ENCODE measurements around the gene IGFBP5. TPM values are rescaled to one million over a fixed set of nuclear protein-coding genes. Genes with fewer than 3 reads are reported as not detected.

IGFBP5 gene
- total RNA-seq, 3 donors from 2014 or later: 36.4 to 628 (median 95.9) TPM

- no peak for TF ChIP-seq CTCF (IDR thresholded peaks at IDR 0.05)
- Histone ChIP-seq H3K36me3 (ENCODE audit: low read depth) (no peaks in the 10 kb centered on the region), H3K4me1 (ENCODE audit: low read depth) (no peaks in the 10 kb centered on the region), H3K9me3 (no peaks in the 10 kb centered on the region), H3K4me3 (no peak overlapping the region)
- no peak for ATAC-seq
- DNase-seq: no peak
- intact Hi-C loops (cut with DNase I, micrococcal nuclease): loop anchor here in 1 of 2 donors (10.0 kb wide), 1 partner anchor 1034 kb away; no protein-coding TSS in a partner anchor
Measured at GRCh38 chr2:216680951-216681629, 14.3 kb downstream of the IGFBP5 start.

- no peaks in the 10 kb centered on the region for H3K9me3 ChIP-seq
- no peak for DNase-seq
- no peak overlapping the region for H3K4me3 ChIP-seq
- intact Hi-C loops (cut with DNase I, micrococcal nuclease): loop anchor here in 1 of 2 donors (10.0 kb wide), 1 partner anchor 1035 kb away; no protein-coding TSS in a partner anchor
- no peak for ATAC-seq
- no peak for TF ChIP-seq CTCF (IDR thresholded peaks at IDR 0.05)
- H3K36me3 ChIP-seq (ENCODE audit: low read depth): no peaks in the 10 kb centered on the region
- no peaks in the 10 kb centered on the region for H3K4me1 ChIP-seq (ENCODE audit: low read depth)
Measured at GRCh38 chr2:216679658-216680024, 15.7 kb downstream of the IGFBP5 start.

- H3K4me1 ChIP-seq (ENCODE audit: low read depth): no peaks in the 10 kb centered on the region
- TF ChIP-seq CTCF (IDR thresholded peaks at IDR 0.05): no peak
- no peaks in the 10 kb centered on the region for H3K9me3 ChIP-seq
- ATAC-seq (no peak), DNase-seq (no peak)
- H3K36me3 ChIP-seq (ENCODE audit: low read depth): no peaks in the 10 kb centered on the region
- no peak overlapping the region for H3K4me3 ChIP-seq
- intact Hi-C loops (cut with DNase I, micrococcal nuclease): no loop called here
Measured at GRCh38 chr2:216678813-216679657, 16.3 kb downstream of the IGFBP5 start.

GRCh38 chr2:216678098-216678465 lies 17.3 kb downstream of the IGFBP5 start:
- ATAC-seq (no peak), DNase-seq (no peak)
- intact Hi-C loops (cut with DNase I, micrococcal nuclease): no loop called here
- Histone ChIP-seq H3K9me3 (no peaks in the 10 kb centered on the region), H3K4me3 (no peak overlapping the region), H3K36me3 (ENCODE audit: low read depth) (no peaks in the 10 kb centered on the region), H3K4me1 (ENCODE audit: low read depth) (no peaks in the 10 kb centered on the region)
- no peak for TF ChIP-seq CTCF (IDR thresholded peaks at IDR 0.05)

GRCh38 chr2:216677439-216678097 lies 17.8 kb downstream of the IGFBP5 start:
- no peak overlapping the region for H3K4me3 ChIP-seq
- no peaks in the 10 kb centered on the region for H3K9me3 ChIP-seq
- no peak for ATAC-seq
- no peaks in the 10 kb centered on the region for H3K36me3 ChIP-seq (ENCODE audit: low read depth)
- no peak for TF ChIP-seq CTCF (IDR thresholded peaks at IDR 0.05)
- intact Hi-C loops (cut with DNase I, micrococcal nuclease): no loop called here
- no peak for DNase-seq
- no peaks in the 10 kb centered on the region for H3K4me1 ChIP-seq (ENCODE audit: low read depth)
